Measurements from ENCODE around the gene SOX4.

GRCh38 chr6:21596949-21597682 lies 3.6 kb downstream of the SOX4 start:
- TF ChIP-seq, protein P1, sequence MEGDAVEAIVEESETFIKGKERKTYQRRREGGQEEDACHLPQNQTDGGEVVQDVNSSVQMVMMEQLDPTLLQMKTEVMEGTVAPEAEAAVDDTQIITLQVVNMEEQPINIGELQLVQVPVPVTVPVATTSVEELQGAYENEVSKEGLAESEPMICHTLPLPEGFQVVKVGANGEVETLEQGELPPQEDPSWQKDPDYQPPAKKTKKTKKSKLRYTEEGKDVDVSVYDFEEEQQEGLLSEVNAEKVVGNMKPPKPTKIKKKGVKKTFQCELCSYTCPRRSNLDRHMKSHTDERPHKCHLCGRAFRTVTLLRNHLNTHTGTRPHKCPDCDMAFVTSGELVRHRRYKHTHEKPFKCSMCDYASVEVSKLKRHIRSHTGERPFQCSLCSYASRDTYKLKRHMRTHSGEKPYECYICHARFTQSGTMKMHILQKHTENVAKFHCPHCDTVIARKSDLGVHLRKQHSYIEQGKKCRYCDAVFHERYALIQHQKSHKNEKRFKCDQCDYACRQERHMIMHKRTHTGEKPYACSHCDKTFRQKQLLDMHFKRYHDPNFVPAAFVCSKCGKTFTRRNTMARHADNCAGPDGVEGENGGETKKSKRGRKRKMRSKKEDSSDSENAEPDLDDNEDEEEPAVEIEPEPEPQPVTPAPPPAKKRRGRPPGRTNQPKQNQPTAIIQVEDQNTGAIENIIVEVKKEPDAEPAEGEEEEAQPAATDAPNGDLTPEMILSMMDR (IDR thresholded peaks at IDR 0.05 in 2 of 3, conservative IDR thresholded peaks at IDR 0.05 in 1 of 3; ENCODE audit: borderline replicate concordance in 1 of 3, insufficient read depth in 1 of 3, low read depth in 2 of 3, low read length in 2 of 3), result peak; percentile 18 to 57 (median 42); a peak in 3 of 6 replicates
- TF ChIP-seq CEBPB (IDR thresholded peaks at IDR 0.05; ENCODE audit: low read depth) (no peak), POLR2AphosphoS5 (IDR thresholded peaks at IDR 0.05; ENCODE audit: low read depth, low read length) (no peak), EZH2 (IDR thresholded peaks at IDR 0.05) (no peak), RAD21 (IDR thresholded peaks at IDR 0.05; ENCODE audit: low read depth) (peak; percentile 47), POLR2A (IDR thresholded peaks at IDR 0.05; ENCODE audit: borderline replicate concordance, extremely low read depth, insufficient read depth, insufficient read length) (no peak), EZH2phosphoT487 (IDR thresholded peaks at IDR 0.05; ENCODE audit: borderline replicate concordance) (no peak), EGR1 (IDR thresholded peaks at IDR 0.05; ENCODE audit: low read depth) (no peak)
- TF ChIP-seq, protein P2, sequence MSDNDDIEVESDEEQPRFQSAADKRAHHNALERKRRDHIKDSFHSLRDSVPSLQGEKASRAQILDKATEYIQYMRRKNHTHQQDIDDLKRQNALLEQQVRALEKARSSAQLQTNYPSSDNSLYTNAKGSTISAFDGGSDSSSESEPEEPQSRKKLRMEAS (IDR thresholded peaks at IDR 0.05), result no peak
- TF ChIP-seq, protein P3, sequence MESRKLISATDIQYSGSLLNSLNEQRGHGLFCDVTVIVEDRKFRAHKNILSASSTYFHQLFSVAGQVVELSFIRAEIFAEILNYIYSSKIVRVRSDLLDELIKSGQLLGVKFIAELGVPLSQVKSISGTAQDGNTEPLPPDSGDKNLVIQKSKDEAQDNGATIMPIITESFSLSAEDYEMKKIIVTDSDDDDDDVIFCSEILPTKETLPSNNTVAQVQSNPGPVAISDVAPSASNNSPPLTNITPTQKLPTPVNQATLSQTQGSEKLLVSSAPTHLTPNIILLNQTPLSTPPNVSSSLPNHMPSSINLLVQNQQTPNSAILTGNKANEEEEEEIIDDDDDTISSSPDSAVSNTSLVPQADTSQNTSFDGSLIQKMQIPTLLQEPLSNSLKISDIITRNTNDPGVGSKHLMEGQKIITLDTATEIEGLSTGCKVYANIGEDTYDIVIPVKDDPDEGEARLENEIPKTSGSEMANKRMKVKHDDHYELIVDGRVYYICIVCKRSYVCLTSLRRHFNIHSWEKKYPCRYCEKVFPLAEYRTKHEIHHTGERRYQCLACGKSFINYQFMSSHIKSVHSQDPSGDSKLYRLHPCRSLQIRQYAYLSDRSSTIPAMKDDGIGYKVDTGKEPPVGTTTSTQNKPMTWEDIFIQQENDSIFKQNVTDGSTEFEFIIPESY (IDR thresholded peaks at IDR 0.05; ENCODE audit: extremely low read depth, insufficient replicate concordance, low read length), result no peak
